Psoas muscle (tissue), 8 donors: Measurements from ENCODE around the gene ERO1B. TPM values are rescaled to one million over a fixed set of nuclear protein-coding genes. Genes with fewer than 3 reads are reported as not detected.
"Not testable (repeated sequence)": the region's sequence is repeated elsewhere in the genome, so short reads cannot be mapped to it uniquely, and the experiment has no call there.

Source experiments
- ATAC-seq, 4 donors: fragments of 200-7000 bp; cut with Tn5 transposase; one replicate each; pipeline ENCODE4 v1.9.1; 2020; ENCODE audit warnings: moderate library complexity in 3 of 4, mild to moderate bottlenecking in 2 of 4
- DNase-seq, 2 donors: peaks; one replicate each; pipeline ENCODE4 v3.0.0-alpha.2; 2020
- H3K27ac ChIP-seq: fragments of 200-600 bp; one replicate; pipeline ENCODE4 v1.8.0; 2022
- H3K27me3 ChIP-seq, 3 donors: fragments of 200-600 bp in 1 of 3; one replicate each; pipeline versions ENCODE4 v1.6.1 to v1.8.0; 2013 to 2022; ENCODE audit warnings: low read length in 2 of 3, mild to moderate bottlenecking in 2 of 3, moderate library complexity in 1 of 3; ENCODE audit not compliant: insufficient read depth in 3 of 3
- H3K36me3 ChIP-seq, 2 donors: fragments of 200-600 bp in 1 of 2; one replicate each; pipeline versions ENCODE4 v1.6.1 to v1.8.0; 2013 to 2022; ENCODE audit warnings: low read depth in 1 of 2, mild to moderate bottlenecking in 1 of 2, moderate library complexity in 1 of 2; ENCODE audit not compliant: insufficient read depth in 1 of 2
- H3K4me1 ChIP-seq: fragments of 200-600 bp; one replicate; pipeline ENCODE4 v1.8.0; 2022
- H3K4me3 ChIP-seq: fragments of 200-600 bp; one replicate; pipeline ENCODE4 v1.8.0; 2022; ENCODE audit warnings: mild to moderate bottlenecking
- H3K9me3 ChIP-seq: fragments of 200-600 bp; one replicate; pipeline ENCODE4 v1.8.0; 2022
- CTCF ChIP-seq: fragments of 200-600 bp; IDR thresholded peaks from one replicate; pipeline ENCODE4 v1.8.0; 2022; ENCODE audit warnings: antibody characterized with exemption
- WGBS, 3 donors: extraction: QIAGEN DNeasy Blood & Tissue Kit; methylation state at CpG; one replicate each; pipeline versions ENCODE4 v1.1.6 to v1.1.7; 2013; 5-methylcytosine and 5-hydroxymethylcytosine counted together
- intact Hi-C, 2 donors: fragments of 100-400 bp; cut with DNase I; formaldehyde crosslinking; loops; one replicate each; pipeline versions ENCODE4 v1.11.0 to v1.14.2; 2022
- polyA plus RNA-seq, 3 donors: library from polyadenylated mRNA; stranded (reverse); fragments of 200-250 nt; gene quantifications; one replicate each; pipeline ENCODE4 v1.2.3, GENCODE V29; 2013
- total RNA-seq, 4 donors: library from RNA; stranded (reverse); fragmentation: NEBNext Ultra II Directional in 2 of 4; extraction: Animal tissue kit (Norgen Biotek cat#: 25700) in 2 of 4; gene quantifications; one replicate each; pipeline versions ENCODE4 v1.2.1 to v1.2.4, GENCODE V29; 2021 to 2023
- donor health status: healthy with polysubstance abuse.
- donor health status: DM: no; HTN: no; CAD: no; lungs with moderate emphysema.
- donor health status: Bipolar disorder and iron deficiency.
- donor health status: healthy.
- donor health status: DM: yes; HTN: yes; CAD: no.
- donor health status: DM: no; HTN: no; CAD: no.
- donor health status: DM: no; HTN: no; CAD: no.
- donor health status: DM: yes; HTN: yes; CAD: no.

Gene ERO1B
- total and polyA plus RNA-seq, 7 donors: 1.3 to 6.0 (median 2.6) TPM

- no peaks in the 10 kb centered on the region for H3K36me3 ChIP-seq
- intact Hi-C loops: no loop called here
- DNase-seq: no peak
- no peak overlapping the region for H3K27ac ChIP-seq
- TF ChIP-seq CTCF: no peak
- ATAC-seq: no peak
- no peaks in the 10 kb centered on the region for H3K27me3 ChIP-seq
- no peak overlapping the region for H3K4me3 ChIP-seq
- 95 to 99% (median 98%) methylated on average over 3 of the region's 3 CpGs for WGBS, 3 donors
- no peaks in the 10 kb centered on the region for H3K4me1 ChIP-seq
- H3K9me3 ChIP-seq: peaks cover 13% of the 10 kb centered on the region
Measured at GRCh38 chr1:236204656-236205055, 77.1 kb downstream of the ERO1B start.

- intact Hi-C loops: no loop called here
- ATAC-seq (no peak), DNase-seq (no peak)
- no peak overlapping the region for H3K27ac ChIP-seq
- WGBS, 3 donors: 90 to 100% (median 98%) methylated on average over 1 of the region's 1 CpG
- no peaks in the 10 kb centered on the region for H3K4me1 ChIP-seq
- no peaks in the 10 kb centered on the region for H3K27me3 ChIP-seq
- H3K4me3 ChIP-seq: no peak overlapping the region
- peaks cover 13% of the 10 kb centered on the region for H3K9me3 ChIP-seq
- no peak for TF ChIP-seq CTCF
- H3K36me3 ChIP-seq: no peaks in the 10 kb centered on the region
Measured at GRCh38 chr1:236204039-236204438, 77.7 kb downstream of the ERO1B start.

- Histone ChIP-seq H3K27me3 (no peaks in the 10 kb centered on the region), H3K27ac (no peak overlapping the region), H3K4me3 (no peak overlapping the region), H3K36me3 (no peaks in the 10 kb centered on the region), H3K9me3 (peaks cover 13% of the 10 kb centered on the region), H3K4me1 (no peaks in the 10 kb centered on the region)
- 90 to 95% (median 93%) methylated on average over 1 of the region's 1 CpG for WGBS, 3 donors
- DNase-seq (no peak), ATAC-seq (no peak)
- intact Hi-C loops: no loop called here
- TF ChIP-seq CTCF: no peak
Measured at GRCh38 chr1:236201786-236202185, 80.0 kb downstream of the ERO1B start.

- H3K27ac ChIP-seq: no peak overlapping the region
- no peaks in the 10 kb centered on the region for H3K4me1 ChIP-seq
- no peak for DNase-seq
- no peak for ATAC-seq
- intact Hi-C loops: no loop called here
- H3K36me3 ChIP-seq: no peaks in the 10 kb centered on the region
- TF ChIP-seq CTCF: no peak
- H3K27me3 ChIP-seq: no peaks in the 10 kb centered on the region
- H3K9me3 ChIP-seq: peaks cover 13% of the 10 kb centered on the region
- H3K4me3 ChIP-seq: no peak overlapping the region
Measured at GRCh38 chr1:236200925-236201324, 80.8 kb downstream of the ERO1B start.

- Histone ChIP-seq H3K9me3 (no peaks in the 10 kb centered on the region), H3K4me3 (no peak overlapping the region), H3K27ac (no peak overlapping the region), H3K27me3 (no peaks in the 10 kb centered on the region), H3K4me1 (no peaks in the 10 kb centered on the region), H3K36me3 (no peaks in the 10 kb centered on the region)
- ATAC-seq: no peak
- 80 to 87% (median 86%) methylated on average over 2 of the region's 2 CpGs for WGBS, 3 donors
- TF ChIP-seq CTCF: no peak
- DNase-seq: no peak
- intact Hi-C loops: no loop called here
Measured at GRCh38 chr1:236193184-236193583, 88.6 kb downstream of the ERO1B start.

GRCh38 chr1:236188084-236188483, 93.7 kb downstream of the ERO1B start:
- ATAC-seq, intact Hi-C loops, DNase-seq, H3K27ac ChIP-seq, H3K9me3 ChIP-seq, H3K4me1 ChIP-seq, H3K4me3 ChIP-seq, H3K27me3 ChIP-seq, H3K36me3 ChIP-seq: not testable (repeated sequence)
- WGBS, 3 donors: 69 to 92% (median 87%) methylated on average over 1 of the region's 1 CpG

GRCh38 chr1:236186471-236186870, 95.3 kb downstream of the ERO1B start:
- 93 to 100% (median 99%) methylated on average over 2 of the region's 2 CpGs for WGBS, 3 donors
- H3K27me3 ChIP-seq, ATAC-seq, H3K27ac ChIP-seq, H3K9me3 ChIP-seq, DNase-seq, H3K36me3 ChIP-seq, H3K4me1 ChIP-seq, intact Hi-C loops, H3K4me3 ChIP-seq: not testable (repeated sequence)
